Panc1 (cell line): ENCODE results near the gene POC5. TPM values are rescaled to one million over a fixed set of nuclear protein-coding genes. Genes with fewer than 3 reads are reported as not detected.

ENCODE experiments used
- ATAC-seq: fragments of 200-7000 bp; cut with Tn5 transposase; 2 replicates; pipeline ENCODE4 v1.9.1; 2020; ENCODE audit warnings: mild to moderate bottlenecking, moderate library complexity
- BruUV-seq: library from RNA; stranded (reverse); fragments of 400-500 nt; replicated peaks from 2 replicates; lab custom pipeline; 2021; lab: Mats Ljungman, UMichigan
- CTCF ChIA-PET: fragments of 300-600 bp; sonication (Branson Sonifier 250); formaldehyde crosslinking; loops from one replicate; lab custom pipeline; 2022; ENCODE audit warnings: antibody characterized with exemption; lab: Charles Lee
- POLR2A ChIA-PET: fragments of 300-600 bp; sonication (Branson Sonifier 250); formaldehyde crosslinking; loops from one replicate; lab custom pipeline; 2022; ENCODE audit warnings: antibody characterized with exemption; lab: Charles Lee
- DNase-seq: peaks from one replicate; pipeline ENCODE4 v3.0.0-alpha.2; 2010; ENCODE audit warnings: low read depth, low spot score
- H3K27ac ChIP-seq: 2 replicates; pipeline ENCODE4 v1.5.1; 2011; ENCODE audit warnings: mild to moderate bottlenecking, low read length, inconsistent platforms
- H3K27me3 ChIP-seq: fragments of 200-500 bp; sonication (Bioruptor generic); 2 replicates; pipeline ENCODE4 v1.6.0; 2014; ENCODE audit warnings: low read length, inconsistent platforms; ENCODE audit not compliant: control insufficient read depth, insufficient read depth
- H3K36me3 ChIP-seq: fragments of 200-500 bp; sonication (Bioruptor generic); 2 replicates; pipeline ENCODE4 v1.5.1; 2014; ENCODE audit warnings: inconsistent platforms, mild to moderate bottlenecking, low read length, moderate library complexity; ENCODE audit not compliant: control insufficient read depth, insufficient read depth
- H3K4me1 ChIP-seq: 2 replicates; pipeline ENCODE4 v1.5.1; 2011; ENCODE audit warnings: inconsistent platforms, mild to moderate bottlenecking, low read length, moderate library complexity; ENCODE audit not compliant: control insufficient read depth, insufficient read depth
- H3K4me3 ChIP-seq, 2 experiments: 2 replicates each; pipeline ENCODE4 v1.5.1; 2011 to 2012; ENCODE audit warnings: low read depth in 2 of 2, low read length in 2 of 2, mild to moderate bottlenecking in 2 of 2, inconsistent platforms in 1 of 2, moderate library complexity in 1 of 2
- H3K9me3 ChIP-seq: fragments of 200-500 bp; sonication (Bioruptor generic); 2 replicates; pipeline ENCODE4 v1.5.1; 2014; ENCODE audit warnings: low read depth, mild to moderate bottlenecking, inconsistent platforms, low read length, moderate library complexity; ENCODE audit not compliant: control insufficient read depth, insufficient read depth
- CTCF ChIP-seq: fragments of 450-650 bp; IDR thresholded peaks from 2 replicates; pipeline ENCODE4 v1.5.1; 2017; ENCODE audit warnings: mild to moderate bottlenecking
- POLR2AphosphoS5 ChIP-seq: IDR thresholded peaks from 2 replicates; pipeline ENCODE4 v1.6.1; 2012; ENCODE audit warnings: mild to moderate bottlenecking, low read depth, low read length, moderate library complexity
- REST ChIP-seq, 2 experiments: IDR thresholded peaks; 2 replicates each; pipeline ENCODE4 v1.6.1; 2011 to 2012; ENCODE audit warnings: low read depth in 2 of 2, control low read depth in 1 of 2, low read length in 1 of 2, mild to moderate bottlenecking in 1 of 2, moderate library complexity in 1 of 2; ENCODE audit not compliant: insufficient read depth in 1 of 2
- SIN3A ChIP-seq: IDR thresholded peaks from 2 replicates; pipeline ENCODE4 v1.6.1; 2012; ENCODE audit warnings: low read depth, mild to moderate bottlenecking, low read length, moderate library complexity, borderline replicate concordance; ENCODE audit not compliant: insufficient read depth
- TCF7L2 ChIP-seq: IDR thresholded peaks from 2 replicates; pipeline ENCODE4 v1.6.1; 2011; ENCODE audit warnings: mild to moderate bottlenecking, low read depth, low read length, inconsistent platforms
- in situ Hi-C: cut with HindIII; loops from 2 replicates; pipeline ENCODE4 v1.10.0; 2016; ENCODE audit warnings: low sequenced_read_pairs, low pct_unique_long_range_greater_than_20kb
- intact Hi-C: fragments of 100-400 bp; cut with micrococcal nuclease; formaldehyde crosslinking; loops from one replicate; pipeline ENCODE4 v1.10.0; 2022; ENCODE audit not compliant: unreplicated experiment
- total RNA-seq: library from RNA; stranded (reverse); gene quantifications from one replicate; pipeline ENCODE4 v1.2.1, GENCODE V29; 2021; ENCODE audit not compliant: unreplicated experiment

Gene POC5
- total RNA-seq, 1 experiment from 2014 or later: 19.7 TPM

- DNase-seq: peak; percentile 17
- TF ChIP-seq SIN3A (no peak), CTCF (peak; percentile 47; the same call in 1 of the 2 replicates)
- ChIA-PET POLR2A (no interaction called here), CTCF (interaction anchor here (0.5 to 0.6 kb wide), 4 partner anchors 17 to 369 kb away, joined by 3 to 6 read pairs (median 3); no protein-coding TSS in a partner anchor)
- intact Hi-C loops: loop anchor here (5.0 kb wide), 1 partner anchor 94 kb away; no protein-coding TSS in a partner anchor
- no peaks in the 10 kb centered on the region; the same call in 1 of the 2 replicates for H3K4me1 ChIP-seq
- in situ Hi-C loops: no loop called here
- no TSS peak for BruUV-seq
- 0 out of 2 replicates have a peak, but pooled peaks have one; percentile 66 for ATAC-seq
- no peak overlapping the region for H3K27ac ChIP-seq
- no peak overlapping the region for H3K4me3 ChIP-seq
- H3K9me3 ChIP-seq: no peaks in the 10 kb centered on the region
- no peaks in the 10 kb centered on the region for H3K27me3 ChIP-seq
- peaks cover 16% of the 10 kb centered on the region for H3K36me3 ChIP-seq
Measured at GRCh38 chr5:75681125-75681830, 36.0 kb downstream of the POC5 start.

GRCh38 chr5:75678155-75678554 lies 39.1 kb downstream of the POC5 start:
- no peak for ATAC-seq
- CTCF ChIA-PET: no interaction called here
- no peak for TF ChIP-seq POLR2AphosphoS5
- no peak for TF ChIP-seq REST (IDR thresholded peaks at IDR 0.05; ENCODE audit: insufficient read depth in 1 of 2, low read depth in 2 of 2, low read length in 1 of 2)
- TF ChIP-seq CTCF: no peak
- no peak for TF ChIP-seq SIN3A
- TF ChIP-seq TCF7L2: no peak
- no TSS peak for BruUV-seq
- H3K27ac ChIP-seq: no peak overlapping the region
- intact Hi-C loops: no loop called here
- H3K4me1 ChIP-seq: no peaks in the 10 kb centered on the region; the same call in 1 of the 2 replicates
- H3K27me3 ChIP-seq: no peaks in the 10 kb centered on the region
- in situ Hi-C loops: no loop called here
- no peak overlapping the region for H3K4me3 ChIP-seq
- H3K36me3 ChIP-seq: peaks cover 7% of the 10 kb centered on the region
- DNase-seq: no peak
- POLR2A ChIA-PET: no interaction called here
- no peaks in the 10 kb centered on the region for H3K9me3 ChIP-seq
